ENCODE measurements around the gene RIMBP2. TPM values are rescaled to one million over a fixed set of nuclear protein-coding genes. Genes with fewer than 3 reads are reported as not detected.

Gene RIMBP2
- total and polyA plus RNA-seq, 5 donors = 0.05 to 0.28 TPM; not detected in 3

- intact Hi-C loops (cut with DNase I) = no loop called here
- H3K27me3 ChIP-seq (ENCODE audit: control insufficient read depth, insufficient read depth) = no peaks in the 10 kb centered on the region
- H3K27ac ChIP-seq (ENCODE audit: low read length) = no peak overlapping the region
- ATAC-seq = no peak
- no peaks in the 10 kb centered on the region for H3K4me1 ChIP-seq (ENCODE audit: control insufficient read depth, insufficient read depth, low read length)
- WGBS = 64% methylated on average over 19 of the region's 19 CpGs
- no peak overlapping the region for H3K4me3 ChIP-seq (ENCODE audit: low read length)
- no peaks in the 10 kb centered on the region for H3K9me3 ChIP-seq (ENCODE audit: control insufficient read depth, low read length)
- no peak for DNase-seq
Measured at GRCh38 chr12:130463818-130464670, 252.1 kb downstream of the RIMBP2 start.

GRCh38 chr12:130463275-130463658, 252.8 kb downstream of the RIMBP2 start:
- H3K27me3 ChIP-seq (ENCODE audit: control insufficient read depth, insufficient read depth) = no peaks in the 10 kb centered on the region
- WGBS = 44% methylated on average over 9 of the region's 9 CpGs
- intact Hi-C loops (cut with DNase I) = no loop called here
- H3K27ac ChIP-seq (ENCODE audit: low read length) = no peak overlapping the region
- ATAC-seq (peak in 1 of 2 donors; percentile 20), DNase-seq (peak in 1 of 3 donors; percentile 64)
- no peaks in the 10 kb centered on the region for H3K9me3 ChIP-seq (ENCODE audit: control insufficient read depth, low read length)
- no peak overlapping the region for H3K4me3 ChIP-seq (ENCODE audit: low read length)
- no peaks in the 10 kb centered on the region for H3K4me1 ChIP-seq (ENCODE audit: control insufficient read depth, insufficient read depth, low read length)

- Histone ChIP-seq H3K27me3 (ENCODE audit: control insufficient read depth, insufficient read depth) (no peaks in the 10 kb centered on the region), H3K4me3 (ENCODE audit: low read length) (no peak overlapping the region), H3K4me1 (ENCODE audit: control insufficient read depth, insufficient read depth, low read length) (no peaks in the 10 kb centered on the region), H3K9me3 (ENCODE audit: control insufficient read depth, low read length) (no peaks in the 10 kb centered on the region), H3K27ac (ENCODE audit: low read length) (no peak overlapping the region)
- intact Hi-C loops (cut with DNase I) = no loop called here
- DNase-seq (peak in 2 of 3 donors; percentile 28 to 29), ATAC-seq (no peak)
- 68% methylated on average over 21 of the region's 21 CpGs for WGBS
Measured at GRCh38 chr12:130462558-130463274, 253.4 kb downstream of the RIMBP2 start.

- Histone ChIP-seq H3K4me1 (ENCODE audit: control insufficient read depth, insufficient read depth, low read length) (no peaks in the 10 kb centered on the region), H3K27ac (ENCODE audit: low read length) (no peak overlapping the region), H3K4me3 (ENCODE audit: low read length) (no peak overlapping the region), H3K9me3 (ENCODE audit: control insufficient read depth, low read length) (no peaks in the 10 kb centered on the region), H3K27me3 (ENCODE audit: control insufficient read depth, insufficient read depth) (no peaks in the 10 kb centered on the region)
- ATAC-seq (no peak), DNase-seq (peak in 2 of 3 donors; percentile 3 to 26)
- 82% methylated on average over 22 of the region's 22 CpGs for WGBS
- intact Hi-C loops (cut with DNase I) = no loop called here
Measured at GRCh38 chr12:130461839-130462557, 254.1 kb downstream of the RIMBP2 start.

- H3K27ac ChIP-seq (ENCODE audit: low read length) = no peak overlapping the region
- DNase-seq (peak in 1 of 3 donors; percentile 21), ATAC-seq (no peak)
- H3K4me3 ChIP-seq (ENCODE audit: low read length) = no peak overlapping the region
- WGBS = 54% methylated on average over 7 of the region's 7 CpGs
- no peaks in the 10 kb centered on the region for H3K4me1 ChIP-seq (ENCODE audit: control insufficient read depth, insufficient read depth, low read length)
- intact Hi-C loops (cut with DNase I) = no loop called here
- no peaks in the 10 kb centered on the region for H3K27me3 ChIP-seq (ENCODE audit: control insufficient read depth, insufficient read depth)
- no peaks in the 10 kb centered on the region for H3K9me3 ChIP-seq (ENCODE audit: control insufficient read depth, low read length)
Measured at GRCh38 chr12:130461447-130461815, 254.7 kb downstream of the RIMBP2 start.

GRCh38 chr12:130460611-130461446, 255.3 kb downstream of the RIMBP2 start:
- peak in 1 of 3 donors; percentile 33 for DNase-seq
- Histone ChIP-seq H3K27ac (ENCODE audit: low read length) (no peak overlapping the region), H3K4me3 (ENCODE audit: low read length) (no peak overlapping the region), H3K27me3 (ENCODE audit: control insufficient read depth, insufficient read depth) (no peaks in the 10 kb centered on the region), H3K9me3 (ENCODE audit: control insufficient read depth, low read length) (no peaks in the 10 kb centered on the region), H3K4me1 (ENCODE audit: control insufficient read depth, insufficient read depth, low read length) (no peaks in the 10 kb centered on the region)
- intact Hi-C loops (cut with DNase I) = no loop called here
- ATAC-seq = no peak
- WGBS = 78% methylated on average over 28 of the region's 28 CpGs

GRCh38 chr12:130459916-130460315, 256.2 kb downstream of the RIMBP2 start:
- ATAC-seq (no peak), DNase-seq (peak in 1 of 3 donors; percentile 35)
- 64% methylated on average over 11 of the region's 11 CpGs for WGBS
- no peak overlapping the region for H3K27ac ChIP-seq (ENCODE audit: low read length)
- H3K9me3 ChIP-seq (ENCODE audit: control insufficient read depth, low read length) = no peaks in the 10 kb centered on the region
- H3K27me3 ChIP-seq (ENCODE audit: control insufficient read depth, insufficient read depth) = no peaks in the 10 kb centered on the region
- intact Hi-C loops (cut with DNase I) = no loop called here
- H3K4me1 ChIP-seq (ENCODE audit: control insufficient read depth, insufficient read depth, low read length) = no peaks in the 10 kb centered on the region
- no peak overlapping the region for H3K4me3 ChIP-seq (ENCODE audit: low read length)

- Histone ChIP-seq H3K4me1 (ENCODE audit: control insufficient read depth, insufficient read depth, low read length) (no peaks in the 10 kb centered on the region), H3K27me3 (ENCODE audit: control insufficient read depth, insufficient read depth) (no peaks in the 10 kb centered on the region), H3K4me3 (ENCODE audit: low read length) (no peak overlapping the region), H3K9me3 (ENCODE audit: control insufficient read depth, low read length) (no peaks in the 10 kb centered on the region), H3K27ac (ENCODE audit: low read length) (no peak overlapping the region)
- peak in 1 of 3 donors; percentile 21 for DNase-seq
- WGBS = 77% methylated on average over 12 of the region's 12 CpGs
- intact Hi-C loops (cut with DNase I) = no loop called here
- no peak for ATAC-seq
Measured at GRCh38 chr12:130458341-130458740, 257.8 kb downstream of the RIMBP2 start.

- no peaks in the 10 kb centered on the region for H3K4me1 ChIP-seq (ENCODE audit: control insufficient read depth, insufficient read depth, low read length)
- WGBS = 78% methylated on average over 9 of the region's 9 CpGs
- intact Hi-C loops (cut with DNase I) = no loop called here
- ATAC-seq (no peak), DNase-seq (no peak)
- H3K9me3 ChIP-seq (ENCODE audit: control insufficient read depth, low read length) = no peaks in the 10 kb centered on the region
- no peak overlapping the region for H3K4me3 ChIP-seq (ENCODE audit: low read length)
- H3K27me3 ChIP-seq (ENCODE audit: control insufficient read depth, insufficient read depth) = no peaks in the 10 kb centered on the region
- no peak overlapping the region for H3K27ac ChIP-seq (ENCODE audit: low read length)
Measured at GRCh38 chr12:130457215-130457614, 258.9 kb downstream of the RIMBP2 start.

- Histone ChIP-seq H3K4me1 (ENCODE audit: control insufficient read depth, insufficient read depth, low read length) (no peaks in the 10 kb centered on the region), H3K27me3 (ENCODE audit: control insufficient read depth, insufficient read depth) (no peaks in the 10 kb centered on the region), H3K27ac (ENCODE audit: low read length) (no peak overlapping the region), H3K9me3 (ENCODE audit: control insufficient read depth, low read length) (no peaks in the 10 kb centered on the region), H3K4me3 (ENCODE audit: low read length) (no peak overlapping the region)
- DNase-seq = peak; percentile 53 to 83 (median 77)
- 66% methylated on average over 28 of the region's 28 CpGs for WGBS
- ATAC-seq = peak; percentile 74 to 83
- intact Hi-C loops (cut with DNase I) = no loop called here
Measured at GRCh38 chr12:130456375-130457199, 259.5 kb downstream of the RIMBP2 start.
